Panc1 (cell line): ENCODE results near the gene SPATA7.

Experiments used
- CTCF ChIP-seq: fragments of 450-650 bp; IDR thresholded peaks from 2 replicates; pipeline ENCODE4 v1.5.1; 2017; ENCODE audit warnings: mild to moderate bottlenecking
- SIN3A ChIP-seq: IDR thresholded peaks from 2 replicates; pipeline ENCODE4 v1.6.1; 2012; ENCODE audit warnings: low read depth, mild to moderate bottlenecking, low read length, moderate library complexity, borderline replicate concordance; ENCODE audit not compliant: insufficient read depth
- TF ChIP-seq, protein P1 (sequence below), 2 experiments: IDR thresholded peaks; 2 replicates each; pipeline ENCODE4 v1.6.1; 2011 to 2012; ENCODE audit warnings: low read depth in 2 of 2, control low read depth in 1 of 2, low read length in 1 of 2, mild to moderate bottlenecking in 1 of 2, moderate library complexity in 1 of 2; ENCODE audit not compliant: insufficient read depth in 1 of 2

GRCh38 chr14:88388741-88389282 lies 3.4 kb downstream of the SPATA7 start:
- no peak for TF ChIP-seq CTCF
- TF ChIP-seq SIN3A = no peak
- TF ChIP-seq, protein P1, sequence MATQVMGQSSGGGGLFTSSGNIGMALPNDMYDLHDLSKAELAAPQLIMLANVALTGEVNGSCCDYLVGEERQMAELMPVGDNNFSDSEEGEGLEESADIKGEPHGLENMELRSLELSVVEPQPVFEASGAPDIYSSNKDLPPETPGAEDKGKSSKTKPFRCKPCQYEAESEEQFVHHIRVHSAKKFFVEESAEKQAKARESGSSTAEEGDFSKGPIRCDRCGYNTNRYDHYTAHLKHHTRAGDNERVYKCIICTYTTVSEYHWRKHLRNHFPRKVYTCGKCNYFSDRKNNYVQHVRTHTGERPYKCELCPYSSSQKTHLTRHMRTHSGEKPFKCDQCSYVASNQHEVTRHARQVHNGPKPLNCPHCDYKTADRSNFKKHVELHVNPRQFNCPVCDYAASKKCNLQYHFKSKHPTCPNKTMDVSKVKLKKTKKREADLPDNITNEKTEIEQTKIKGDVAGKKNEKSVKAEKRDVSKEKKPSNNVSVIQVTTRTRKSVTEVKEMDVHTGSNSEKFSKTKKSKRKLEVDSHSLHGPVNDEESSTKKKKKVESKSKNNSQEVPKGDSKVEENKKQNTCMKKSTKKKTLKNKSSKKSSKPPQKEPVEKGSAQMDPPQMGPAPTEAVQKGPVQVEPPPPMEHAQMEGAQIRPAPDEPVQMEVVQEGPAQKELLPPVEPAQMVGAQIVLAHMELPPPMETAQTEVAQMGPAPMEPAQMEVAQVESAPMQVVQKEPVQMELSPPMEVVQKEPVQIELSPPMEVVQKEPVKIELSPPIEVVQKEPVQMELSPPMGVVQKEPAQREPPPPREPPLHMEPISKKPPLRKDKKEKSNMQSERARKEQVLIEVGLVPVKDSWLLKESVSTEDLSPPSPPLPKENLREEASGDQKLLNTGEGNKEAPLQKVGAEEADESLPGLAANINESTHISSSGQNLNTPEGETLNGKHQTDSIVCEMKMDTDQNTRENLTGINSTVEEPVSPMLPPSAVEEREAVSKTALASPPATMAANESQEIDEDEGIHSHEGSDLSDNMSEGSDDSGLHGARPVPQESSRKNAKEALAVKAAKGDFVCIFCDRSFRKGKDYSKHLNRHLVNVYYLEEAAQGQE (IDR thresholded peaks at IDR 0.05; ENCODE audit: insufficient read depth in 1 of 2, low read depth in 2 of 2, low read length in 1 of 2) = no peak
